GM19397 (cell line): ENCODE measurements around the gene PTPRN2.
"Not testable (repeated sequence)": the region's sequence is repeated elsewhere in the genome, so short reads cannot be mapped to it uniquely, and the experiment has no call there.

Source experiments
- ATAC-seq: cut with Tn5 transposase; IDR thresholded peaks from one replicate; pipeline ENCODE4 v1.9.1; 2021; ENCODE audit warnings: mild to moderate bottlenecking, moderate library complexity; ENCODE audit not compliant: unreplicated experiment

The PTPRN2 gene

GRCh38 chr7:158425676-158426075 is 161.9 kb downstream of the PTPRN2 start:
- not testable (repeated sequence) for ATAC-seq

GRCh38 chr7:158424531-158424930 is 163.1 kb downstream of the PTPRN2 start:
- no peak for ATAC-seq

GRCh38 chr7:158424011-158424410 is 163.6 kb downstream of the PTPRN2 start:
- ATAC-seq, result no peak

GRCh38 chr7:158422887-158423560 is 164.6 kb downstream of the PTPRN2 start:
- no peak for ATAC-seq

GRCh38 chr7:158422196-158422886 is 165.3 kb downstream of the PTPRN2 start:
- ATAC-seq, result no peak

GRCh38 chr7:158421361-158421760 is 166.3 kb downstream of the PTPRN2 start:
- ATAC-seq, result no peak

- ATAC-seq, result no peak
Measured at GRCh38 chr7:158420591-158421340, 166.9 kb downstream of the PTPRN2 start.

GRCh38 chr7:158419238-158419785 is 168.3 kb downstream of the PTPRN2 start:
- no peak for ATAC-seq

- not testable (repeated sequence) for ATAC-seq
Measured at GRCh38 chr7:158418395-158418794, 169.2 kb downstream of the PTPRN2 start.

- ATAC-seq, result no peak
Measured at GRCh38 chr7:158416283-158416933, 171.2 kb downstream of the PTPRN2 start.

- ATAC-seq, result no peak
Measured at GRCh38 chr7:158415316-158415715, 172.3 kb downstream of the PTPRN2 start.

GRCh38 chr7:158414486-158414961 is 173.1 kb downstream of the PTPRN2 start:
- no peak for ATAC-seq

GRCh38 chr7:158414002-158414401 is 173.6 kb downstream of the PTPRN2 start:
- ATAC-seq, result no peak

GRCh38 chr7:158411232-158411950 is 176.2 kb downstream of the PTPRN2 start:
- ATAC-seq, result no peak

GRCh38 chr7:158410720-158411119 is 176.9 kb downstream of the PTPRN2 start:
- no peak for ATAC-seq

- no peak for ATAC-seq
Measured at GRCh38 chr7:158409816-158410330, 177.8 kb downstream of the PTPRN2 start.

- no peak for ATAC-seq
Measured at GRCh38 chr7:158409120-158409519, 178.5 kb downstream of the PTPRN2 start.

GRCh38 chr7:158408318-158408920 is 179.2 kb downstream of the PTPRN2 start:
- no peak for ATAC-seq

GRCh38 chr7:158407581-158408317 is 179.9 kb downstream of the PTPRN2 start:
- no peak for ATAC-seq
